CD4-positive, alpha-beta T cell treated with Interleukin-17A for 1 hour (primary cell): Measurements from ENCODE around the gene SRP54.
"Not testable (repeated sequence)": the region's sequence is repeated elsewhere in the genome, so short reads cannot be mapped to it uniquely, and the experiment has no call there.

Experiments
- DNase-seq: peaks from one replicate; pipeline ENCODE4 v3.0.0-alpha.2; 2020

The SRP54 gene

DNA sequence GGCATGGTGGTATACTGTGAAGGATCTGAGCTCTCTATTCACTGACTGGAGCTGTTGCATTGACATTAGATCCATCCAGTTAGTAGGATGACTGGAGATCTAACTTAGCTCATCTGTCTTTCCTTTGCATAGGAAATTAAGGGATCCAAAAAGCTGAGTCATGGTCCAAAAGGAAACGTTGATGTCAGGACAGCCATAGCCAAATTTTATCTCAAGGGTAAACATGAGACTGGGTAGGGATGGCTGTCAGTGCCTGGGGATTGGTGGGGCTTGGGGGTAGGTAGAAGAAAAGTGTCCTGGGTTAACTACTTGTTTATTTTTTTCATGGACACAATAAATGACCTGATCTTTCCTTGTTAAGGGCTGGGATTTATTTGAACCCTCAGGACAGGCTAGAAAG is 67.9 kb downstream of the SRP54 start:
- DNase-seq, result no peak

DNA sequence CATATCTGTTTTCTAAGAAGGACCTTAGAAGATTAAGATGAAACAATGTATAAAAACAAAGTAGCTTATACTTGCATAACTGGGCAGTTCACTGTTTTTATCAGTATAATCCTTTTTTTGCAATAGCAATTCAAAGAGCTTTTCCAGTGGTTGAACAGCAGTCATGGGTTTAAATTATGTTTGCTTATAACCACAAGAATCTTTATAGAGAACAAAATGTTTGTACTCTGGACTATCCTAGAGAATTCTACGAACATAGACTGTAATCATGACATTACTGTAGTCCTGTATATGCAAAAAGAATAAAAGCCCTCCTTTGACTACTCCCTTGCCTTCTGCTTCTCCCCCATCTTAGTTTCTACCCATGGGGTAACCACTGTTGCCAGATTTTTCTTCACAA is 69.0 kb downstream of the SRP54 start:
- DNase-seq, result no peak

DNA sequence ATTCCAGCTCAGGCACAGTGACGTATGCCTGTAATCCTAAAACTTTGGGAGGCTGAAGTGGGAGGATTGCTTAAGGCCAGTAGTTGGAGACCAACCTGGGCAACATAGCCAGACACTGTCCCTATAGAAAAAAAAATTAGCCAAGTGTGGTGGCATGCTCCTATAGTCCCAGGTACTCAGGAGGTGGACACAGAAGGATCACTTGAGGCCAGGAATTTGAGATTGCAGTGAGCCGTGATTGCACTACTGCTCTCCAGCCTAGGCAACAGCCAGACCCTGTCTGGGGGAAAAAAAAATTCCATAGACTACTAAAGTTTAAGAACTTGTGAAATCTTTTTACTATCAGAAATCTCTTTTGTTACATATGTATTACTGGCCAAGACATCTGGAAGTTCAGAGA is 69.8 kb downstream of the SRP54 start:
- DNase-seq, result no peak

DNA sequence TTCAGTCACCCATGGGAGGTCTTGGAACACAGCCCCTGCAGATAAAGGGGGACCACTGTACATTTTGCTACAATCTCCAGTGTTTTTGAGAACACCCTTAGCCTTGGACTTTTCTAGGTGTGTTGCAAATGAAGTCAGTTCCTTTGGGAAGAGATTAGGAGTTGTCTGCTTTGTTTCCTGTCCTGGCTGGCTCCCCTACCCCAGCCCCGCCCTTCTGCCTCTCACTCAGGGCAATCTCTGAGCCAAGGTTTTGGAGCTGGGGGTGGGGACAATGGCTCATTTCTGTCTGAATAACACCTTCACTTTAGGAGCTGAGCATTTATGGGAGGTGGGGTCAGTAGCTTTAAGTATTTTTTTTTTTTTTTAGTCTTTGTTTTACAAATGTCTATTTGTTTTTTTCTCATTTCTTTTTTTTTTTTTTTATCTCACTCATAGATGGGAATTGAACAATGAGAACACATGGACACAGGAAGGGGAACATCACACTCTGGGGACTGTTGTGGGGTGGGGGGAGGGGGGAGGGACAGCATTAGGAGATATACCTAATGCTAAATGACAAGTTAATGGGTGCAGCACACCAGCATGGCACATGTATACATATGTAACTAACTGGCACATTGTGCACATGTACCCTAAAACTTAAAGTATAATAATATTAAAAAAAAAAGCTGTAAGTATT is 78.5 kb downstream of the SRP54 start:
- DNase-seq, result not testable (repeated sequence)

DNA sequence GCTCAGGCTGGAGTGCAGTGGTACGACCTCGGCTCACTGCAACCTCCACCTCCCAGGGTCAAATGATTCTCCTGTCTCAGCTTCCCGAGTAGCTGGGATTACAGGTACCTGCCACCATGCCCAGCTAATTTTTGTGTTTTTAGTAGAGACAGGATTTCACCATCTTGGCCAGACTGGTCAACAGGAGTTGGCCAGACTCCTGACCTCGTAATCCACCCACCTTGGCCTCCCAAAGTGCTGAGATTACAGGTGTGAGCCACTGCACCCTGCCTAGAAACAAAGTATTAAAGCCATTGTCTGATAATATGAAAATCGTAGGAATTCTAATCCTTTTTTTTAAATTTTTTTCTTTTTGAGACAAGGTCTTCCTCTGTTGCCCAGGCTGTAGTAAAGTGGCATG is 82.9 kb downstream of the SRP54 start:
- DNase-seq, result not testable (repeated sequence)

DNA sequence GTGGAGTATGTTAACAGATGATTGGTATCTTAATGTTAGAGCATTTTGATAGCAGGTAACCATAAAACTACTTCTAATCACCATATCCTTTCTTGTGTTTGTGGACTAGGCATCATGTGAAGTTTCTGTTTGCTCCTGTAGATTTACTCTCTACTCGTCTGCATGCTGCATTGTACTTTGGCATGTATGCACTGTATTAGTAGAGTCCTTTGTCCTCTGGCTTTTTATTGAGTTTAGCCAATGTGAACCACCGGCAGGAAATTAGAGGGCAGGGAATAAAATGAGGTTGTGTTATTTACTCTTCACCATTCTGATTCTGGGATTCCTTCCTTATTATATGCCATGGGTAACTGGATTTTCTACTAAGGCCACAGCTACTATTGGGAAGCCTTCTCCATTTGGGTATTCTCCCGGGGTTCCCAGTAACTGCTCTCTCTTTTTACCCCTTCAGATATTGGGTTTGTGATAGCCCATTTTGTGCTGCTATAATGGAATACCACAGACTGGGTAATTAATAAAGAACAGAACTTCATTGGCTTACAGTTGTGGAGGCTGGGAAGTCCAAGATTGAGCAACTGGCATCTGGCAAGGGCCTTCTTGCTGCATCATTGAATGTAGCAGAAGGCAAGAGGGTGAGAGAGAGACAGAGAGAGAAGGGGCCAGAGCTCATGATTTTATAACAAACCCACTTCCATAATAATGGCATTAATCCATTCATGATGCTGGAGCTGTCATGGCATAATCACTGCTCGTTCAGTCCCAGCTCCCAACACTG is 85.6 kb downstream of the SRP54 start:
- DNase-seq, result no peak

DNA sequence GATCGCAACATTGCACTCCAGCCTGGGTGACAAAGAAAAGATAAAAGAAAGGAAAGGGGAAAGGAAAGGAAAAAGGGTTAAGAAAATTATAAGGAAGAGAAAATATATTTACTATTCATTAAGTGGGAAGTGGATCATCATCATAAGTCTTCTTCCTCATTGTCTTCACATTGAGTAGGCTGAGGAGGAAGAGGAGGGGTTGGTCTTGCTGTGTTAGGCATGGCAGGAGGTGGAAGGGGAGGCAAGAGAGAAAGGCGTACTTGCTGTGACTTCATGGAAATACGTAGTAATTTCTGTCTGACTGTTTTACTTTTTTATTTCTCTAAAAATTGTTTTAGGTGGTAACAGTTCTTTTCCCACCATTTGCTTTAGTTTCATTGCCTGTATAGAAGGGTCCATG is 89.4 kb downstream of the SRP54 start:
- no peak for DNase-seq

DNA sequence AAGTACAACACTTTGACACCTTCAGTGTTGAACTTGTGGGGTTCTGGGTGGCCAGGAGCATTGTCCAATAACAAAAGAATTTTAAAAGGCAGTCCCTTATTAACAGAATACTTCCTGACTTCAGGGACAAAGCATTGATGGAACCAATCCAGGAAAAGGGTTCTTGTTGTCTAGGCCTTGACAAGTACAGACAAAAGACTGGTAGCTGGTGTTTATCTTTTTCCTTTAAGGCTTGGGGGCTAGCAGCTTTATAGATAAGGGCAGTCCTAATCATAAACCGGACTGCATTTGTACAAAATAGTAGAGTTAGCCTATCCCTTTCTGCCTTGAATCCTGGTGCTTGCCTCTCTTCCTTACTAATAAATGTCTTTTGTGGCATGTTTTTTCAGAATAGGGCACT is 90.7 kb downstream of the SRP54 start:
- DNase-seq, result no peak

DNA sequence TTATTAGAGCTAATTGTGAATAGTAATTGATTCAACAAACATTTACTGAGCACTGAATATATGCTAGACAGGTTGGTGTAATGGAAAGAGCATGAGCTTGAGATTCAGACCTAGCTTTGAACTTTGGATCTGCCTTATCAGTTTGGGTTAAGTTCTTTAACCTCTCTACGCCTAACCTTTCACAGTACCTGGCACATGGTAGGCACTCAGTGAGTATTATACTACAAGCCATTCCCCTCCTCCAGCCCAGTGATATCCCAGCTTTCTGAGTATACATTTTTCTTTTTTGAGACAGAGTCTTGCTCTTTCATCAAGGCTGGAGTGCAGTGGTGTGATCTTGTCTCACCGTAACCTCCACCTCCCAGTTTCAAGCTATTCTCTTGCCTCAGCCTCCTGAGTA is 95.3 kb downstream of the SRP54 start:
- DNase-seq, result no peak
